KMS-11 (cell line): Measurements from ENCODE around the gene TMEM79.

Experiments
- H2AFZ ChIP-seq: fragments of 200-600 bp; sonication (generic); 2 replicates; pipeline ENCODE4 v1.6.1; 2016; ENCODE audit warnings: antibody characterized with exemption, mixed run types, low read depth
- H3K27ac ChIP-seq: fragments of 200-600 bp; sonication (generic); 2 replicates; pipeline ENCODE4 v1.6.1; 2016; ENCODE audit warnings: mild to moderate bottlenecking, mixed run types
- H3K27me3 ChIP-seq: fragments of 200-600 bp; sonication (generic); 2 replicates; pipeline ENCODE4 v1.6.1; 2017; ENCODE audit warnings: mild to moderate bottlenecking, low read depth, mixed run types, moderate library complexity; ENCODE audit not compliant: insufficient read depth
- H3K36me3 ChIP-seq: fragments of 200-600 bp; sonication (generic); 2 replicates; pipeline ENCODE4 v1.6.1; 2017; ENCODE audit warnings: mild to moderate bottlenecking, mixed run types; ENCODE audit not compliant: insufficient read depth
- H3K4me1 ChIP-seq: fragments of 200-600 bp; sonication (generic); 2 replicates; pipeline ENCODE4 v1.6.1; 2016; ENCODE audit warnings: mild to moderate bottlenecking, low read depth, mixed run types; ENCODE audit not compliant: poor library complexity, severe bottlenecking
- H3K4me2 ChIP-seq: fragments of 200-600 bp; sonication (generic); 2 replicates; pipeline ENCODE4 v1.7.0; 2016; ENCODE audit warnings: mild to moderate bottlenecking, mixed run types
- H3K4me3 ChIP-seq: fragments of 200-600 bp; sonication (generic); IDR thresholded peaks from 2 replicates; pipeline ENCODE4 v1.6.1; 2017; ENCODE audit warnings: low read depth, low read length, mixed read lengths; ENCODE audit not compliant: insufficient read depth
- H3K79me2 ChIP-seq: fragments of 200-600 bp; sonication (generic); 2 replicates; pipeline ENCODE4 v1.6.1; 2016; ENCODE audit warnings: low read depth, mixed run types; ENCODE audit not compliant: insufficient read depth
- H3K9ac ChIP-seq: fragments of 200-600 bp; sonication (generic); 2 replicates; pipeline ENCODE4 v1.6.1; 2016; ENCODE audit warnings: mild to moderate bottlenecking, mixed run types
- H4K20me1 ChIP-seq: fragments of 200-600 bp; sonication (generic); 2 replicates; pipeline ENCODE4 v1.6.1; 2016; ENCODE audit warnings: mild to moderate bottlenecking, mixed run types; ENCODE audit not compliant: insufficient read depth
- CTCF ChIP-seq: fragments of 200-600 bp; sonication (generic); conservative IDR thresholded peaks from 2 replicates; pipeline ENCODE4 v1.6.1; 2017; ENCODE audit warnings: low read depth, mild to moderate bottlenecking, antibody characterized with exemption, low read length, moderate library complexity, mixed read lengths

The TMEM79 gene

GRCh38 chr1:156263288-156263655 lies 20.9 kb upstream of the TMEM79 start:
- H3K27ac ChIP-seq, result no peak overlapping the region
- no peak overlapping the region for H3K9ac ChIP-seq
- H3K4me2 ChIP-seq, result no peak overlapping the region
- peaks cover 18% of the 10 kb centered on the region for H3K4me1 ChIP-seq
- TF ChIP-seq CTCF, result no peak
- no peak overlapping the region for H3K4me3 ChIP-seq
- no peaks in the 10 kb centered on the region for H3K79me2 ChIP-seq
- peaks cover 63% of the 10 kb centered on the region; the same call in 1 of the 2 replicates for H3K36me3 ChIP-seq
- no peaks in the 10 kb centered on the region for H4K20me1 ChIP-seq
- H2AFZ ChIP-seq, result no peak overlapping the region
- no peaks in the 10 kb centered on the region for H3K27me3 ChIP-seq

GRCh38 chr1:156266051-156266450 lies 18.1 kb upstream of the TMEM79 start:
- peaks cover 56% of the 10 kb centered on the region for H3K36me3 ChIP-seq
- TF ChIP-seq CTCF, result no peak
- no peak overlapping the region for H3K9ac ChIP-seq
- no peaks in the 10 kb centered on the region for H3K27me3 ChIP-seq
- H3K79me2 ChIP-seq, result no peaks in the 10 kb centered on the region
- no peak overlapping the region for H3K4me2 ChIP-seq
- no peak overlapping the region for H2AFZ ChIP-seq
- H4K20me1 ChIP-seq, result no peaks in the 10 kb centered on the region
- H3K4me1 ChIP-seq, result peaks cover 11% of the 10 kb centered on the region
- H3K4me3 ChIP-seq, result no peak overlapping the region
- no peak overlapping the region for H3K27ac ChIP-seq

- peaks cover 61% of the 10 kb centered on the region for H3K36me3 ChIP-seq
- H3K27ac ChIP-seq, result no peak overlapping the region
- no peak for TF ChIP-seq CTCF
Observed at GRCh38 chr1:156268336-156268735, 15.8 kb upstream of the TMEM79 start.

GRCh38 chr1:156270314-156270713 lies 13.8 kb upstream of the TMEM79 start:
- Histone ChIP-seq H4K20me1 (no peaks in the 10 kb centered on the region), H3K27ac (no peak overlapping the region), H3K4me3 (no peak overlapping the region), H3K36me3 (peaks cover 71% of the 10 kb centered on the region), H3K9ac (no peak overlapping the region), H3K27me3 (no peaks in the 10 kb centered on the region), H3K4me1 (peaks cover 8% of the 10 kb centered on the region), H3K79me2 (no peaks in the 10 kb centered on the region; the same call in 1 of the 2 replicates), H2AFZ (no peak overlapping the region), H3K4me2 (no peak overlapping the region)
- no peak for TF ChIP-seq CTCF

More at GRCh38 chr1:156268336-156268735, 15.8 kb upstream of the TMEM79 start:
- Histone ChIP-seq H3K9ac (no peak overlapping the region), H4K20me1 (no peaks in the 10 kb centered on the region), H3K4me1 (peaks cover 8% of the 10 kb centered on the region), H3K4me2 (no peak overlapping the region), H3K4me3 (no peak overlapping the region), H3K79me2 (no peaks in the 10 kb centered on the region), H2AFZ (no peak overlapping the region), H3K27me3 (no peaks in the 10 kb centered on the region)

GRCh38 chr1:156276532-156276931 lies 7.6 kb upstream of the TMEM79 start:
- Histone ChIP-seq H3K4me3 (no peak overlapping the region), H2AFZ (no peak overlapping the region), H3K4me1 (peaks cover 34% of the 10 kb centered on the region), H3K4me2 (no peak overlapping the region), H3K36me3 (peaks cover 62% of the 10 kb centered on the region; the same call in 1 of the 2 replicates), H3K27me3 (no peaks in the 10 kb centered on the region), H3K9ac (no peak overlapping the region), H3K79me2 (peaks cover 39% of the 10 kb centered on the region), H3K27ac (no peak overlapping the region), H4K20me1 (peaks cover 18% of the 10 kb centered on the region)
- TF ChIP-seq CTCF, result no peak
